Progenitor cell of endocrine pancreas (in vitro differentiated cells): ENCODE measurements around the gene EXTL1. TPM values are rescaled to one million over a fixed set of nuclear protein-coding genes. Genes with fewer than 3 reads are reported as not detected.
A peak's percentile ranks its signal among the peaks of the same experiment; 100 is the strongest.

Experiments used
- DNase-seq: peaks from one replicate; pipeline ENCODE4 v3.0.0; 2021; ENCODE audit warnings: low spot score; ENCODE audit not compliant: unreplicated experiment
- H3K27ac Mint-ChIP-seq: 2 replicates; pipeline ENCODE4 v1.8.0; 2021; ENCODE audit warnings: mild to moderate bottlenecking, moderate library complexity, mixed read lengths
- H3K27me3 Mint-ChIP-seq: 2 replicates; pipeline ENCODE4 v1.8.0; 2021; ENCODE audit warnings: mixed read lengths
- H3K36me3 Mint-ChIP-seq: 2 replicates; pipeline ENCODE4 v1.8.0; 2022; ENCODE audit warnings: mixed read lengths; ENCODE audit not compliant: insufficient read depth
- H3K4me1 Mint-ChIP-seq: 2 replicates; pipeline ENCODE4 v1.8.0; 2021; ENCODE audit warnings: low read depth, mixed read lengths
- H3K4me3 Mint-ChIP-seq: 2 replicates; pipeline ENCODE4 v1.8.0; 2021; ENCODE audit warnings: low read depth, mild to moderate bottlenecking, moderate library complexity, mixed read lengths
- H3K9me3 Mint-ChIP-seq: 2 replicates; pipeline ENCODE4 v1.8.0; 2021; ENCODE audit warnings: low read depth, mixed read lengths
- CTCF ChIP-seq: fragments of 200-600 bp; sonication (generic); IDR thresholded peaks from one replicate; pipeline ENCODE4 v1.5.0; 2021; ENCODE audit warnings: antibody characterized with exemption, mild to moderate bottlenecking; ENCODE audit not compliant: unreplicated experiment
- long read RNA-seq: library from polyadenylated mRNA; unstranded; transcript quantifications from one replicate; pipeline ENCODE4 v2.0.0, GENCODE V29; 2020
- total RNA-seq: library from RNA; stranded (reverse); gene quantifications from 2 replicates; pipeline ENCODE4 v1.2.1, GENCODE V29; 2021

Gene EXTL1
- total RNA-seq, result 3.6 and 4.1 TPM in 2 replicates
- long read RNA-seq, result 0 reads

GRCh38 chr1:26021647-26022403, at the start of gene EXTL1:
EXTL1 (plus strand) TSS chr1:26021775; CDS start chr1:26022647, 872 bp downstream.
- no peak for TF ChIP-seq CTCF
- H3K9me3 Mint-ChIP-seq, result no peaks in the 10 kb centered on the region
- no peaks in the 10 kb centered on the region for H3K36me3 Mint-ChIP-seq
- peaks cover 7% of the 10 kb centered on the region for H3K27me3 Mint-ChIP-seq
- peaks cover 12% of the 10 kb centered on the region for H3K4me1 Mint-ChIP-seq
- no peak for DNase-seq
- H3K27ac Mint-ChIP-seq, result peak within 1 kb of the TSS; percentile 18
- H3K4me3 Mint-ChIP-seq, result peak within 1 kb of the TSS; percentile 79

GRCh38 chr1:25971811-25972180, 49.8 kb upstream of the EXTL1 start:
- no peaks in the 10 kb centered on the region for H3K4me1 Mint-ChIP-seq
- H3K27me3 Mint-ChIP-seq, result no peaks in the 10 kb centered on the region
- H3K36me3 Mint-ChIP-seq, result peaks cover 43% of the 10 kb centered on the region
- no peak overlapping the region for H3K27ac Mint-ChIP-seq
- H3K4me3 Mint-ChIP-seq, result no peak overlapping the region
- no peaks in the 10 kb centered on the region for H3K9me3 Mint-ChIP-seq
- no peak for DNase-seq
- no peak for TF ChIP-seq CTCF

GRCh38 chr1:25973610-25974321, 47.8 kb upstream of the EXTL1 start:
- no peak for DNase-seq
- Mint-ChIP-seq H3K36me3 (peaks cover 35% of the 10 kb centered on the region), H3K9me3 (no peaks in the 10 kb centered on the region), H3K27ac (no peak overlapping the region), H3K4me3 (no peak overlapping the region), H3K4me1 (no peaks in the 10 kb centered on the region), H3K27me3 (no peaks in the 10 kb centered on the region)
- no peak for TF ChIP-seq CTCF

GRCh38 chr1:25977801-25978200, 43.8 kb upstream of the EXTL1 start:
- no peak overlapping the region for H3K27ac Mint-ChIP-seq
- peaks cover 37% of the 10 kb centered on the region for H3K36me3 Mint-ChIP-seq
- no peak for TF ChIP-seq CTCF
- H3K9me3 Mint-ChIP-seq, result no peaks in the 10 kb centered on the region
- H3K4me1 Mint-ChIP-seq, result no peaks in the 10 kb centered on the region
- H3K27me3 Mint-ChIP-seq, result no peaks in the 10 kb centered on the region
- no peak for DNase-seq
- H3K4me3 Mint-ChIP-seq, result no peak overlapping the region

GRCh38 chr1:25978403-25978802, 43.2 kb upstream of the EXTL1 start:
- no peak overlapping the region for H3K4me3 Mint-ChIP-seq
- H3K9me3 Mint-ChIP-seq, result no peaks in the 10 kb centered on the region
- DNase-seq, result no peak
- H3K4me1 Mint-ChIP-seq, result no peaks in the 10 kb centered on the region
- no peaks in the 10 kb centered on the region for H3K27me3 Mint-ChIP-seq
- H3K27ac Mint-ChIP-seq, result no peak overlapping the region
- TF ChIP-seq CTCF, result no peak
- H3K36me3 Mint-ChIP-seq, result peaks cover 36% of the 10 kb centered on the region
